NCI-H1417 treated with DMSO at 0.1 percent for 48 hours (cell line): ENCODE data around the gene HAUS3.
"Not testable (repeated sequence)": the region's sequence is repeated elsewhere in the genome, so short reads cannot be mapped to it uniquely, and the experiment has no call there.

ENCODE experiments used
- DNase-seq: peaks from one replicate; lab custom pipeline; 2025; lab: John Stamatoyannopoulos, UW

Gene HAUS3

DNA sequence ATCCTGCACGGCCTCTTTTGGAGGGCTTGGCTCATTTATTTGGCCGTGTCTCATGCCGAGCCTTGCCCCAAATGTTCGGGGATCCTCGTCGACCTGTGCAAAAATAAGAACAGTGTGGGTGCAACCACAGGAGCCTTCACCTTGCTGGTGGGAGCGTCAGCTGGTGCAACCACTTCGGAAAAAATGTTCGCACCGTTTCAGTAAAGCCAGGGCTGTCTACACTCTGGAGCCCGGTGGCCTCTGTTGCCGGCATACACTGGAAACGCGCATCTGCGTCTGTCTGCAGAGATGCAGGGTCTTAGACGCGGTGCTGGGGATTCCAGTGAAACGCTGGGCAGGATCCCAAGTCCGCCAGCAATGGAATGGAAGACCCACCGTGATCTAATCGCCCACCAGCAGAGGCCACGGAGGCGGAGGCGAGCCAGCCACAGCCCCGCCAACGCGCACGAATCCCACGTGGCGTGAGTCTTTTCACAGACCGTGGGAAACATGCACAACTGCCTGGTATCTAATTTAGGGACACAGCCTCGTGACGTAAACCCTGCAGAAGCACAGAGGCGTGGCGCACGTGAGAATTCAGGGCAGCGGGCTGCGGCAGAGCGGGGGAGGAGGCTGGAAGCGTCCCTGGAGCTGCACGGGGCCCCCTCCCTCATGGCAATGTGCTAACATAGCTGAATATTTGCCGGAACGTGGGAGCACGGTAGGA lies 33.8 kb upstream of the HAUS3 start:
- no peak for DNase-seq

GRCh38 chr4:2275044-2275397 lies 33.1 kb upstream of the HAUS3 start:
- not testable (repeated sequence) for DNase-seq

- DNase-seq, result no peak
Observed at GRCh38 chr4:2274320-2275043, 32.6 kb upstream of the HAUS3 start.

- no peak for DNase-seq
Observed at GRCh38 chr4:2273657-2274319, 31.9 kb upstream of the HAUS3 start.

- no peak for DNase-seq
Observed at GRCh38 chr4:2273221-2273620, 31.3 kb upstream of the HAUS3 start.

- no peak for DNase-seq
Observed at GRCh38 chr4:2272828-2273120, 30.9 kb upstream of the HAUS3 start.

GRCh38 chr4:2272026-2272827 lies 30.3 kb upstream of the HAUS3 start:
- no peak for DNase-seq

- DNase-seq, result no peak
Observed at GRCh38 chr4:2271279-2272025, 29.5 kb upstream of the HAUS3 start.

DNA sequence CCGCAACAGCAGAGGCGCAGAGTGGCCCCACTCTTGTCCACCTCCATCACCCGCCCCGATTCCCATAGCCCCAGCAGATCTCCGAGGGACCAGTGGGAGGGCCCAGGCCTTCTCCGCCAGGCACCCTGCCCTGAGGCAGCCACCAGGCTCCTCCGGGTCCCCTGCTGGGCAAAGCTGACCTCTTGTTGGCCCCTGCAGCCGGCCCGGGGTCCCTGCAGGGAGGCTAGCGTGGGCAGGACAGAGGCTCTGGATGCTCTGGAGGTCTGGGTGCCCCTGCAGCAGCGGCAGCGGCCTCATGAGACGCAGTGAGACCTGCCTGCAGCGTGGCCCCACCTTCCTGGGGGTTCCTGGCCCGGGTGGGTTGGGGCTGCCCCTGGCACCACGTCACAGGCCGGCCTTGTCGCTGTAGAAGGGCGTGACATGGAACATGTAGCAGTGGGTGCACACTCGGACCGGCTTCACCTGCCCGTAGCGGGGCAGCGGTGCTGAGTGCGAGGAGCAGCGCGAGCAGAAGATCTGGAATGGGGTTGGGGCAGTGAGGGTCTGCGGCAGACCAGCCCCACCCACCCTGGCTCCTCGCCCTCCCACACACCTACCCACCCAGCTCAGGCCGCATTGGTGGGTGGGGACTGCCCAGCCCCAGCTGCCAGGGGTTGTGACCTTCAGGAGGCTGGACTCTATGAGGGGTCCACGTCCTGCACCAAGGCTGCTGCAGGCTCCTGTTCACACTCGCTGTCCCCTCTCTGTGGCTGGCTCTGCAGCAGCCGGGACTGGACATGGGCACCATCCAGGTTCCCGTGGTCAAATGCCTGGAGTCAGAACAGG lies 28.6 kb upstream of the HAUS3 start:
- DNase-seq, result no peak

DNA sequence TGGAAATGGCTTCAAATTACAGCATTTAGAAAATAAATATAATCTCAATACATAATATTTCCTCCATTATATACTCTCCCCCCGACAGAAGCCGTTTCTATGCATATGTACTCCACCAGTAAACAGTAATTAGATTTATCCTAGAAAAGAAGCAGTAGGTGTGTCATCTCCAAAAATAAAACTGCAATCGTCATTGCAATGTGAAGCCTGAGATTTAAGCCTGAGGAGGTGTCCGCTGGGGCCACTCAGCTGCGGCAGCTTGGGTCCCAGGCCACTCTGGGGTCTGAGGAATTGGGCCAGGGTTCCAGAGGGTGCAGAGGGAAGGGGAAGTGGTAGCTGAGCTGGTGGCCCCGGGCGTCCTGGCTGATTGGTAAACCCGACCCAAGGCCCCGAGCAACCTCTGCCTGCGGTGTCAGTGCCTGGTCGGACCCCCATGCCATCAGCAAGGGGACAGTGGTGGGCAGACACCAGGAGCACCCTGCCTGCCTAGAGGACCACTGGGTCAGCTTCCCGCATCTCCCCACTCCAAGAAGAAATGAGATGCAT lies 27.8 kb upstream of the HAUS3 start:
- no peak for DNase-seq

DNA sequence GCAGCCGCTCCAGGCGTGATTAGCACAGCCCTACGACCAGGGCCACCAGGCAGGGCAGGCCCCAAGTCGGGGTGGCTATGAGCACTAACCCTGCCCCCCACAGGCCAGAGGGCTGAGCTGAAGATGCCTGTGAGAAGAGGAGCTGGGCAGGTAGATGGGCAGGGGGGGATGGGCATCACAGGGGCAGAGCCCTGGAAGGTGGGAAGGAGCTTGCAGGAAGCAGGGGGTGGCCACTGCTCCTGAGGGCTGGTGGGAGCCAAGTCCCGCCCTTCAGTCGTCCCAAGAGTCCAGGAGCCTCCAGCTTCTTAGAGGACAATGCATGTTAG lies 27.2 kb upstream of the HAUS3 start:
- DNase-seq, result no peak

- no peak for DNase-seq
Observed at GRCh38 chr4:2268357-2269205, 26.7 kb upstream of the HAUS3 start.

DNA sequence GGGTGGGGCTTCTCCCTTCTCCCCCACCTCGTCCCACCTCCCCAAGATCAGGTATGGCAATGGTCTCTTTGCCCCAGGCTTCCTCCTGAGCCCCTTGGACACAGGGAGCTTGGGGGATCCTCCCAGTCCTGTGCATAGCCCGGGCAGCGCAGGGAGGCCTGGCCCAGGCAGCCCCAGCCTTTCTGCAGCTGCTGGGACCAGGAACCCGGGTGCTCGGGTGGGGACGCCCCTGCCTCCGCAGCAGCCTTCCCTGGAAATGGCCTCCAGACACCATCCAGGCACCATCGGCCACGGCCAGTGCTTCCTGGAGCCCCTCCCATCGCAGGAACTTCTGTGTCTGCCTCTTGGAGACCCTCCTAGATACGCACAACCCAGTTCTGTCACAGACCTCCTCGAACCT lies 25.9 kb upstream of the HAUS3 start:
- DNase-seq, result no peak

- DNase-seq, result no peak
Observed at GRCh38 chr4:2267320-2267811, 25.4 kb upstream of the HAUS3 start.

DNA sequence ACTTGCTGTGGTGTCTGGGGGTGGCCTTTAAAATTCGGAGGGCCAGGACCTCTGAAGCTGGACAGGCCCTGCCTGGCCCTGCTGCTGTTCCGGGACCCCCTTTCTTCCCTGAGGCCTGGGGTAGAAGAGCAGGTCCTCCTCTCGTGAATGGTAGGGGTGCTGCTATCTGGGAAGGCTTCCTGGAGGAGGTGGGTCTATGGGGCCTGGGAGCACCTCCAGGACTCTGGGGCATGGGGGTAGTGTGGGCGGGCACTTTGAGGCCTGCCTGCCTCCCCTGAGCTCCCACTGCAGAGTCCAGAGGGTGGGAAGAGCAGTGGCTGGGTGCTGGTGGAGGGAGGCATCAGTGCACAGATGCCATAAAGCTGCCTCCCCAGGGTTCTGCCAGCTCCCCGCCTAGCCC lies 24.9 kb upstream of the HAUS3 start:
- no peak for DNase-seq

GRCh38 chr4:2266181-2266580 lies 24.3 kb upstream of the HAUS3 start:
- DNase-seq, result no peak

- DNase-seq, result no peak
Observed at GRCh38 chr4:2265113-2266110, 23.5 kb upstream of the HAUS3 start.

DNA sequence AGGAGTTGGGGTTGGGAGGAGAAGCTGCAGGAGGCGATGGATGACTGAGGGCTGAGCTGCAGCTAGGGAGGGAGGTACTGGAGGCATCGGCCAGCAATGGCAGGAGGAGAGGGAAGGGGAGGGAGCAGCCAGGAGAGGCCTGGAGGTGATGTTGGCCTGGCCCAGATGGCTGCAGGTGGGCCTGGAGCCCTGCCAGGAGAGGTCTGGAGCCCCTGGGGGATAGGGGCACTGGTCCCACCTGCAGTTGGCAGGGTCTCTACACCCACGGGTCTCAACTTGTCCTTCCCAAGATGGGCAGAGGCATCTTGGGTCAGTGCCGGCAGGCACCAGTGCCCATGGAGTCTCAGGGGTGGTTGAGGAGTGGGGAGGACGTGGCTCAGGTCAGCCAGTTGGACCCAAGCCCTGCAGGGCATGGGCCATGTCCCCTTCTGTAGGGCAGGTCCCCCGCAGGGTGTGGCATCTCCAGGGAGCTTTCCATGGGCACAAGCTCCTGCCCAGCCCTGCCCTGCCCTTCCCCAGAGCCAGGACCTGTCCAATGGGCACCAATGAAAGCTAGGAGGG lies 22.6 kb upstream of the HAUS3 start:
- no peak for DNase-seq
